Loucy (cell line): ENCODE results near the gene FNDC10.

Experiments
- H2AFZ ChIP-seq: fragments of 200-600 bp; sonication (generic); 2 replicates; pipeline ENCODE4 v1.6.0; 2016; ENCODE audit warnings: antibody characterized with exemption, mild to moderate bottlenecking, low read length, moderate library complexity
- H3F3A ChIP-seq: fragments of 200-600 bp; 2 replicates; pipeline ENCODE4 v1.6.0; 2016; ENCODE audit warnings: antibody characterized with exemption, low read depth, mild to moderate bottlenecking
- H3K27me3 ChIP-seq: fragments of 200-600 bp; sonication (generic); 2 replicates; pipeline ENCODE4 v1.6.1; 2014; ENCODE audit warnings: low read length, mild to moderate bottlenecking; ENCODE audit not compliant: insufficient read depth, poor library complexity, severe bottlenecking
- H3K36me3 ChIP-seq: fragments of 200-600 bp; sonication (generic); 2 replicates; pipeline ENCODE4 v1.6.1; 2016; ENCODE audit warnings: low read length; ENCODE audit not compliant: insufficient read depth
- H3K4me1 ChIP-seq: fragments of 200-600 bp; sonication (generic); 2 replicates; pipeline ENCODE4 v1.5.1; 2014; ENCODE audit warnings: low read length, mild to moderate bottlenecking; ENCODE audit not compliant: insufficient read depth, poor library complexity, severe bottlenecking
- H3K4me2 ChIP-seq: fragments of 200-600 bp; sonication (generic); 2 replicates; pipeline ENCODE4 v1.6.0; 2014; ENCODE audit warnings: antibody characterized with exemption, low read length, low read depth, mild to moderate bottlenecking; ENCODE audit not compliant: poor library complexity, severe bottlenecking
- H3K4me3 ChIP-seq: fragments of 200-600 bp; sonication (generic); 2 replicates; pipeline ENCODE4 v1.5.1; 2014; ENCODE audit warnings: low read length, mild to moderate bottlenecking, mixed read lengths; ENCODE audit not compliant: poor library complexity, severe bottlenecking
- H3K79me2 ChIP-seq: fragments of 200-600 bp; sonication (generic); 2 replicates; pipeline ENCODE4 v1.6.1; 2014; ENCODE audit warnings: low read length; ENCODE audit not compliant: insufficient read depth
- H3K9ac ChIP-seq: fragments of 200-600 bp; sonication (generic); 2 replicates; pipeline ENCODE4 v1.6.0; 2014; ENCODE audit warnings: mild to moderate bottlenecking, low read depth, low read length, moderate library complexity; ENCODE audit not compliant: poor library complexity, severe bottlenecking
- H3K9me2 ChIP-seq: fragments of 200-600 bp; sonication (generic); replicated peaks from 2 replicates; pipeline ENCODE4 v1.6.1; 2016; ENCODE audit warnings: low read depth, low read length, mixed read lengths
- H3K9me3 ChIP-seq: fragments of 200-600 bp; sonication (generic); 2 replicates; pipeline ENCODE4 v1.6.1; 2014; ENCODE audit warnings: mild to moderate bottlenecking, antibody characterized with exemption, low read length, low read depth; ENCODE audit not compliant: insufficient read depth
- H4K20me1 ChIP-seq: fragments of 200-600 bp; sonication (generic); 2 replicates; pipeline ENCODE4 v1.6.0; 2014; ENCODE audit warnings: antibody characterized with exemption, low read length, mild to moderate bottlenecking; ENCODE audit not compliant: insufficient read depth, poor library complexity, severe bottlenecking
- EZH2phosphoT487 ChIP-seq: fragments of 200-600 bp; IDR thresholded peaks from 2 replicates; pipeline ENCODE4 v1.6.1; 2018; ENCODE audit warnings: antibody characterized with exemption, mild to moderate bottlenecking, moderate library complexity, borderline replicate concordance
- TF ChIP-seq, protein P1 (sequence below): fragments of 200-600 bp; sonication (generic); conservative IDR thresholded peaks from 2 replicates; pipeline ENCODE4 v1.5.1; 2014; ENCODE audit warnings: mild to moderate bottlenecking, antibody characterized with exemption, low read length

FNDC10 gene

DNA sequence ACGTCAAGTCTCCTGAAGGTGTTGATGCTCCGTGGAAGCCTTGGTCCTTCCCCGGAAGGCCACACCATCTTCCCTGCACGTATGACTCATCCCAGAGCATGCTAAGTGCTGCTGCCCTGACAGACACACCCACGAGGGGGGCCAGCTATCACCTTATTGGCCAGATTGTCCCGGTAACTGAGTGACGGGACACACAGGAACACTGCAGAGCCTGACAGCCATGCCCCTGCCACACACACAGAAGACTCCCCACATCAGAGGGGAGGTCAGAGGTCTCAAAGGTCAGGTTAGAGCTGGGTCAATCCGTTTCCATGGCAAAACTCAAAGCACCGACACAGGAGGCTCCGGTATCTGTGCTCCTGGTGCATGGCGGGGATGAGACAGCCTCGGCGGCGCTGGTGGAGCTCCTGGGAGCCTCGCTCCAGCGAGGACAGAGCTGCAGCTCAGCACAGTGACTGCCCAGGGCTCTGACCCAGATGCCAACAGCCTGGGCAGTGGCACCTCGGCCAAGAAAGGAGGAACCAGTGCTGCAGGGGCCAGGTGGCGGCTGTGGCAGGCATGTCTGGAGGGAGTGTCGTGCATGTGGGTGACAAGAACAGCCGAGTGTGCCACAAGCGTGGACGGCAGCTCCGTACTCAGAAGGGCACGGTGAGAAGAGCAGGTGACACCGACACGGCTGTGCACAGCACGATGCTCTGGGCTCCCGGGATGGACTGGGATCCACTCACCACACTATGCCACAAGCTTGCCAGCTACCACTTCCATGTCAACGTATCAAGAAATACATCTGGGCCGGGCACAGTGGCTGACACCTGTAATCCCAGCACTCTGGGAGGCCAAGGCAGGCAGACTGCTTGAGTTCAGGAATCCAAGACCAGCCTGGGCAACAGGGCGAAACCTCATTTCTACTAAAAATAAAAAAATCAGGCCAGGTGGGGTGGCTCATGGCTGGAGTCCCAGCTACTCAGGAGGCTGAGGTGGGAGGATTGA lies 44.7 kb downstream of the FNDC10 start:
- H3K9me2 ChIP-seq: no peaks in the 10 kb centered on the region
- TF ChIP-seq, protein P1, sequence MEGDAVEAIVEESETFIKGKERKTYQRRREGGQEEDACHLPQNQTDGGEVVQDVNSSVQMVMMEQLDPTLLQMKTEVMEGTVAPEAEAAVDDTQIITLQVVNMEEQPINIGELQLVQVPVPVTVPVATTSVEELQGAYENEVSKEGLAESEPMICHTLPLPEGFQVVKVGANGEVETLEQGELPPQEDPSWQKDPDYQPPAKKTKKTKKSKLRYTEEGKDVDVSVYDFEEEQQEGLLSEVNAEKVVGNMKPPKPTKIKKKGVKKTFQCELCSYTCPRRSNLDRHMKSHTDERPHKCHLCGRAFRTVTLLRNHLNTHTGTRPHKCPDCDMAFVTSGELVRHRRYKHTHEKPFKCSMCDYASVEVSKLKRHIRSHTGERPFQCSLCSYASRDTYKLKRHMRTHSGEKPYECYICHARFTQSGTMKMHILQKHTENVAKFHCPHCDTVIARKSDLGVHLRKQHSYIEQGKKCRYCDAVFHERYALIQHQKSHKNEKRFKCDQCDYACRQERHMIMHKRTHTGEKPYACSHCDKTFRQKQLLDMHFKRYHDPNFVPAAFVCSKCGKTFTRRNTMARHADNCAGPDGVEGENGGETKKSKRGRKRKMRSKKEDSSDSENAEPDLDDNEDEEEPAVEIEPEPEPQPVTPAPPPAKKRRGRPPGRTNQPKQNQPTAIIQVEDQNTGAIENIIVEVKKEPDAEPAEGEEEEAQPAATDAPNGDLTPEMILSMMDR: no peak
- no peaks in the 10 kb centered on the region for H3K79me2 ChIP-seq
- no peaks in the 10 kb centered on the region for H3K4me1 ChIP-seq
- no peaks in the 10 kb centered on the region for H3K9me3 ChIP-seq
- no peak overlapping the region for H3K4me2 ChIP-seq
- H3K27me3 ChIP-seq: no peaks in the 10 kb centered on the region
- H2AFZ ChIP-seq: no peak overlapping the region
- H3K36me3 ChIP-seq: 0 out of 2 replicates have a peak, but pooled peaks cover 2% of the 10 kb centered on the region
- no peak overlapping the region for H3K9ac ChIP-seq
- no peaks in the 10 kb centered on the region for H3F3A ChIP-seq
- no peaks in the 10 kb centered on the region for H4K20me1 ChIP-seq
- H3K4me3 ChIP-seq: no peak overlapping the region

DNA sequence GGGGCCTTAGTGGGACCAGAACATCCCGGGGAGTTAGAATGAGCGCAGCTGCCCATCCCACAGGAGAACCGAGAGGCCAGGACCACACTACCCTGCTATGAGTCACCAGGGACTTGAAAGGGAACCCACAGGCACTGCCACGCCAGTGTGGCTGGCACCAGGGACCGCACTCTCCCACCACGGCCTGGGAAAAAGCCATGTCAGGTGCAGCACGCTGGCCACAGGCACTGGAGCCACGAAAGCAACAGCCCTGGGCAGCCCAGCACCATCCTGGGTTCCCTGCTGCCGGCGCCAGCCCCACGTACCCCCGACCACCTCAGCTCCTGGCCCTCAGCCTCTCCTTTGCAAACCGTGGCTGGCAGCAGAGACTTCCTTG lies 45.4 kb downstream of the FNDC10 start:
- H3K9me2 ChIP-seq: no peaks in the 10 kb centered on the region
- no peaks in the 10 kb centered on the region for H3K79me2 ChIP-seq
- H3K27me3 ChIP-seq: no peaks in the 10 kb centered on the region
- H3K9ac ChIP-seq: no peak overlapping the region
- no peaks in the 10 kb centered on the region for H3K4me1 ChIP-seq
- no peaks in the 10 kb centered on the region for H4K20me1 ChIP-seq
- TF ChIP-seq, protein P1: no peak
- no peak for TF ChIP-seq EZH2phosphoT487
- no peaks in the 10 kb centered on the region for H3F3A ChIP-seq
- no peak overlapping the region for H3K4me3 ChIP-seq
- no peak overlapping the region for H3K4me2 ChIP-seq
- no peaks in the 10 kb centered on the region for H3K9me3 ChIP-seq
- no peak overlapping the region for H2AFZ ChIP-seq
- no peaks in the 10 kb centered on the region for H3K36me3 ChIP-seq

DNA sequence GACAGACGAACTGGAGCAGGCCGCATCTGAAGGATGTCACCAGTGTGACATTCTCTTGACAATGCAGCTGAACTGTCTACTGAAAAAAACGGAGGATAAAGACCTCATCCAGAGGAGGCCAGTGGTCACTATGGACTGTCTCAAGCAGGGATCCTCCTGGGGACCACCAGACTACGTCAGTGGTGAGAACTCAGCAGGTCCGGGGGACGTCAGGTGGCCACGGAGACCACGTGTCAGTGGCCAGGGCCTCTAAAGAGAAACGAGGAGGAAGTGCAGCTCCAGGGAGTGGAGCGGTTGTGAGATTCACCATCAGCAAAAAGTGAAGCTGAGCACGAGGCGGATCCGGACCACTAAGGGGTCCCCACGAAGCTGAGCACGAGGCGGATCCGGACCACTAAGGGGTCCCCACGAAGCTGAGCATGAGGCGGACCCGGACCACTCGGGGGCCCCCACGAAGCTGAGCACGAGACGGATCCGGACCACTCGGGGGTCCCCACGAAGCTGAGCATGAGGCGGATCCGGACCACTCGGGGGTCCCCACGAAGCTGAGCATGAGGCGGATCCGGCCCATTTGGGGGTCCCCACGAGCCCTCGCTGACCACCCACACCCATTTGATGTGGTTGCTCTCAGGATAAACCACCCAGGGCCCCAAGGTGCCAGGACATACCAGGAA lies 46.0 kb downstream of the FNDC10 start:
- Histone ChIP-seq H3K79me2 (no peaks in the 10 kb centered on the region), H3K4me3 (no peak overlapping the region), H3K36me3 (no peaks in the 10 kb centered on the region), H3K9me3 (no peaks in the 10 kb centered on the region), H4K20me1 (no peaks in the 10 kb centered on the region), H2AFZ (no peak overlapping the region), H3K4me2 (no peak overlapping the region), H3K9ac (no peak overlapping the region), H3K27me3 (no peaks in the 10 kb centered on the region), H3K4me1 (no peaks in the 10 kb centered on the region), H3K9me2 (no peaks in the 10 kb centered on the region), H3F3A (no peaks in the 10 kb centered on the region)
- TF ChIP-seq, protein P1: no peak
- no peak for TF ChIP-seq EZH2phosphoT487
